ENCODE results near the gene SLC35B2. TPM values are rescaled to one million over a fixed set of nuclear protein-coding genes. Genes with fewer than 3 reads are reported as not detected.

Gene SLC35B2
- total RNA-seq, 1 donor from 2014 or later: 37.3 TPM

GRCh38 chr6:44286285-44286565 is 28.9 kb upstream of the SLC35B2 start:
- no peak for DNase-seq

- peak; percentile 54 for DNase-seq
These were observed 28.4 kb upstream of the SLC35B2 start for GRCh38 chr6:44285552-44286284.

GRCh38 chr6:44284867-44285266 is 27.5 kb upstream of the SLC35B2 start:
- no peak for DNase-seq

- no peak for DNase-seq
These were observed 26.8 kb upstream of the SLC35B2 start for GRCh38 chr6:44284121-44284520.

GRCh38 chr6:44278774-44279697 is 21.7 kb upstream of the SLC35B2 start:
- DNase-seq: no peak

- DNase-seq: no peak
These were observed 21.0 kb upstream of the SLC35B2 start for GRCh38 chr6:44278315-44278714.

- DNase-seq: no peak
These were observed 20.4 kb upstream of the SLC35B2 start for GRCh38 chr6:44277763-44278162.

- DNase-seq: no peak
These were observed 19.6 kb upstream of the SLC35B2 start for GRCh38 chr6:44276667-44277640.

GRCh38 chr6:44275749-44276648 is 18.7 kb upstream of the SLC35B2 start:
- peak; percentile 69 for DNase-seq

- DNase-seq: no peak
These were observed 18.0 kb upstream of the SLC35B2 start for GRCh38 chr6:44275271-44275748.

- DNase-seq: no peak
These were observed 16.3 kb upstream of the SLC35B2 start for GRCh38 chr6:44273617-44274016.

- no peak for DNase-seq
These were observed 15.8 kb upstream of the SLC35B2 start for GRCh38 chr6:44272999-44273566.

- DNase-seq: no peak
These were observed 15.2 kb upstream of the SLC35B2 start for GRCh38 chr6:44272529-44272928.

GRCh38 chr6:44271914-44272313 is 14.6 kb upstream of the SLC35B2 start:
- no peak for DNase-seq

- DNase-seq: no peak
These were observed 14.0 kb upstream of the SLC35B2 start for GRCh38 chr6:44271406-44271723.

- peak; percentile 42 for DNase-seq
These were observed 13.4 kb upstream of the SLC35B2 start for GRCh38 chr6:44270526-44271405.

GRCh38 chr6:44269921-44270525 is 12.7 kb upstream of the SLC35B2 start, which contains the start of gene TMEM151B:
Gene TMEM151B (plus strand): TSS chr6:44270450. CDS start chr6:44270743, 293 bp downstream.
- DNase-seq: no peak

GRCh38 chr6:44269178-44269920 is 12.0 kb upstream of the SLC35B2 start:
- DNase-seq: no peak

All from tongue (tissue), 2 donors.